ENCODE data around the gene TMEM178B.

GRCh38 chr7:141360416-141360760 lies 286.5 kb downstream of the TMEM178B start:
- TF ChIP-seq CTCF (IDR thresholded peaks at IDR 0.05): no peak
- no peak for TF ChIP-seq POLR2A (IDR thresholded peaks at IDR 0.05)

Measured in thyroid gland (tissue), 4 donors.